HFF-Myc (cell line): ENCODE results near the gene TFAP2A.

ENCODE experiments used
- DNase-seq: peaks from one replicate; pipeline ENCODE4 v3.0.0-alpha.2; 2011; ENCODE audit warnings: low read depth; ENCODE audit errors: extremely low read depth
- H3K4me3 ChIP-seq: replicated peaks from 2 replicates; pipeline ENCODE4 v1.5.1; 2011; ENCODE audit warnings: low read depth, mild to moderate bottlenecking, control low read depth, low read length
- TF ChIP-seq, protein P1 (sequence below): IDR thresholded peaks from 2 replicates; pipeline ENCODE4 v1.5.1; 2012; ENCODE audit warnings: mild to moderate bottlenecking, low read depth, low read length, control low read depth; ENCODE audit errors: missing control alignments

The TFAP2A gene

DNA sequence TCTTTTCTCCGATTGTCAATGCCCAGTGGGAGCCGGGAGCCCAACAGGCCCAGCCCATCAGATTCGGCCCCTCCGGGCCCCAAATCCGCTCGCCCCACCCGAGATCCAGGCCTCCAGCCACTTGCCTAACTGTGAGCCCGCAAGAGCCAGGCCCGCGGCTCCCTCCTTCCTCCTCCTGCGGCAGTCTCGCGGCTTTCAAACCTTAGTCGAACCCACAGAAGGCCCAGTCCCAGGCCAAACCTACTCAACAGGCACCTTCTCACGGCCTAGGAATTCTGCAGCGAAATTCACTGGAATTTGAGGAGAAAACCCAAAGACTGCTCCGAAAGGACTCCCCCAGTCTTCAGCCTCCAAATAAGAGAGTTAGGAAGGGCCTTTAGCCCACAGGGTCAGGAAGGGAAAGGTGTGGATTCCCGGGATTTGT lies 2.8 kb upstream of the TFAP2A start:
- DNase-seq: no peak
- H3K4me3 ChIP-seq: no peak overlapping the region
- TF ChIP-seq, protein P1, sequence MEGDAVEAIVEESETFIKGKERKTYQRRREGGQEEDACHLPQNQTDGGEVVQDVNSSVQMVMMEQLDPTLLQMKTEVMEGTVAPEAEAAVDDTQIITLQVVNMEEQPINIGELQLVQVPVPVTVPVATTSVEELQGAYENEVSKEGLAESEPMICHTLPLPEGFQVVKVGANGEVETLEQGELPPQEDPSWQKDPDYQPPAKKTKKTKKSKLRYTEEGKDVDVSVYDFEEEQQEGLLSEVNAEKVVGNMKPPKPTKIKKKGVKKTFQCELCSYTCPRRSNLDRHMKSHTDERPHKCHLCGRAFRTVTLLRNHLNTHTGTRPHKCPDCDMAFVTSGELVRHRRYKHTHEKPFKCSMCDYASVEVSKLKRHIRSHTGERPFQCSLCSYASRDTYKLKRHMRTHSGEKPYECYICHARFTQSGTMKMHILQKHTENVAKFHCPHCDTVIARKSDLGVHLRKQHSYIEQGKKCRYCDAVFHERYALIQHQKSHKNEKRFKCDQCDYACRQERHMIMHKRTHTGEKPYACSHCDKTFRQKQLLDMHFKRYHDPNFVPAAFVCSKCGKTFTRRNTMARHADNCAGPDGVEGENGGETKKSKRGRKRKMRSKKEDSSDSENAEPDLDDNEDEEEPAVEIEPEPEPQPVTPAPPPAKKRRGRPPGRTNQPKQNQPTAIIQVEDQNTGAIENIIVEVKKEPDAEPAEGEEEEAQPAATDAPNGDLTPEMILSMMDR: no peak

DNA sequence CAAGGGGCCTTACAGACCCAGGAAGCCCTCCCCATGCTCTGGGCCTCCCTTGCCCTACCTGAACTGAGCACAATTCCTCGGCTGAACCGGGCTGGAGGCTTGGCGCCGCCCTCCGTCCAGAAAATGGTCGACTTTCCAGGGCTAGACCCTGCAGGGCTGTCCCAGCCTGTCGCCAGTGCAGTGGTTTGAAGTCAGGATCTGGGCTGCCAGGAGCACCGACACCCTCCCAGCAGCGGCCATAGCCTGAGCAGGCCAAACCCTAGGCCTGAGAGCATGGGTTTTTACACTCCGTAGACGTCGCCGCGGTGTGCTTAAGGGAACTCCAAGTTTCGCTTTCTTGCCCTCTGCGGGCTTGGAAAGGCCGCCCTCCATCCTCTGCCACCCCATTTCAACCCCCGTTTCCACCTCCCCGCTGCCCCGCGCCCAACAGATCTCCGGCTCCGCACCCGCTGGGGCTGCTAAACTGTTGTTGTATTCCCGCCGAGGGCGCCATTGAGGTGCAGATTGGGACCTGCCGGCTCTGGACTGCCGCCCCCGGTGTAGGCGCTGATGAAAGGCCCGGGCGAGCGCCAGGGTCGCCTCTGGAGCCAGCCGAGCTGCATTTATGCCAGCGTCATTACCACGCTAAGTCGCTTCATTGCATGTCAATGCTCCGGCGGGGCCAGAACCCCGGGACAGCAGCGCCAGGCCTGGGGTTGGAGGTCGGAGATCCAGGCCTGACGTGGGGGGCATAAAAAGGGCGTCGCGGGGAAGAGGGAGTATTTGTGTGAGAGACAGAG lies 2.2 kb upstream of the TFAP2A start:
- DNase-seq: no peak
- no peak overlapping the region for H3K4me3 ChIP-seq
- TF ChIP-seq, protein P1: no peak

DNA sequence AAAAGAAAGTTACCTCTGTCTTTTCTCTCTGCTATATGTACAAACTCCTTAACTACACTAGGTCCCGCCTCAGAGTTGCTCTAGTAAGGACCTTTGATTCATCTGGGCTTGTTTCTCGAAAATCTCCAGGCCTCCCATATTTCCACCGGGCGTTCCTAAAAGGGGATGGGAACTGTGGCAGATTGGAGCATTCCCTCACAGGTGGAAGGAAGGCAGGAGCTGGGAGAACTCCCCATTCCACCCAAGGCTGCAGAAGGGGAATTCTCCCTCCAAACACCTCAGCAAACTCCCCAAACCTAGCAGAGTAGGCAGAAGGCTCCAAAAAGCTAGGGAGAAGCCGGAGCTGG lies 1.6 kb upstream of the TFAP2A start:
- DNase-seq: no peak

DNA sequence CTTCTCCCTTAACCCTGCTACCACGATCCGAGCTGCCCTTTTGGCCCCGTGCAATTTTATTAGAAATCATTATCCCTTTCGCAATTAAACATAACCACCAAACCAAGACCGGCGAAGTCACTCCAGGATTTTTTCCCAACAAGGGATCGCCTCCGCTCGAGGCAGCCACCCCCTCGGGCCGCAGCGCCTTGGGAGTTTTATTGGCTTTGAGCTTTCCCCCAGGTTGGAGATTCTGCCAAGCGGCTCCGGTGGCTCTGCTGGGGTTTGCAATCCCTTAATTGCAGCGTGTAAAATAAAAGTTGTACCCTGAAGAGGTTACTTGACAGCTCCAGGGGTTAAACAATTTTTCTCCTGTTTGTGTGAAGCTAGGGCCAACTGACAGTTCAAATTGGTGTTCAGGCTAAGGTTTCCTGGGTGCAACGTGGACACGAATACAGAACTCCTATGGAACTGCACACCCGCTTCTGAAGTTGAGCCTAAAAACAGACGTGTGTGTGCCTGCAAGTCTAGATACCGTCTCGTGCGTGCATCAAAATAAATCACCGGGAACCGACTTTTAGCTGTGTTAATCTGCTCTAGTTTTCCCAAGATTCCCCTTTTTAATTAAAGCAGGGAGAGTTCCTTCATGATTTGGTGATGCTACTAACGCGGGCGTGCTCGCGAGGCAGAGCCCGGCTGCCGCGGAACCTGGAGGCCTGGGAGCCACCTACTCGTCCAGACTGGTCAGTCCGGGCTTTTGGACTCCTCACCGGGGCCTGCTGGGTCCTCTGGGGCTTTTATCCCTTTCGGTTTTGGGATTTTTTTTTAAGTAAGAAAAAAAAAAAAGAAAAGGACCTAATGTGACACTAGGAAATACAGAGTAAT lies 975 bp upstream of the TFAP2A start:
- peak overlapping the region; percentile 83 for H3K4me3 ChIP-seq
- no peak for DNase-seq

More for the DNA sequence above, 1.6 kb upstream of the TFAP2A start:
- TF ChIP-seq, protein P1: no peak
- no peak overlapping the region for H3K4me3 ChIP-seq

DNA sequence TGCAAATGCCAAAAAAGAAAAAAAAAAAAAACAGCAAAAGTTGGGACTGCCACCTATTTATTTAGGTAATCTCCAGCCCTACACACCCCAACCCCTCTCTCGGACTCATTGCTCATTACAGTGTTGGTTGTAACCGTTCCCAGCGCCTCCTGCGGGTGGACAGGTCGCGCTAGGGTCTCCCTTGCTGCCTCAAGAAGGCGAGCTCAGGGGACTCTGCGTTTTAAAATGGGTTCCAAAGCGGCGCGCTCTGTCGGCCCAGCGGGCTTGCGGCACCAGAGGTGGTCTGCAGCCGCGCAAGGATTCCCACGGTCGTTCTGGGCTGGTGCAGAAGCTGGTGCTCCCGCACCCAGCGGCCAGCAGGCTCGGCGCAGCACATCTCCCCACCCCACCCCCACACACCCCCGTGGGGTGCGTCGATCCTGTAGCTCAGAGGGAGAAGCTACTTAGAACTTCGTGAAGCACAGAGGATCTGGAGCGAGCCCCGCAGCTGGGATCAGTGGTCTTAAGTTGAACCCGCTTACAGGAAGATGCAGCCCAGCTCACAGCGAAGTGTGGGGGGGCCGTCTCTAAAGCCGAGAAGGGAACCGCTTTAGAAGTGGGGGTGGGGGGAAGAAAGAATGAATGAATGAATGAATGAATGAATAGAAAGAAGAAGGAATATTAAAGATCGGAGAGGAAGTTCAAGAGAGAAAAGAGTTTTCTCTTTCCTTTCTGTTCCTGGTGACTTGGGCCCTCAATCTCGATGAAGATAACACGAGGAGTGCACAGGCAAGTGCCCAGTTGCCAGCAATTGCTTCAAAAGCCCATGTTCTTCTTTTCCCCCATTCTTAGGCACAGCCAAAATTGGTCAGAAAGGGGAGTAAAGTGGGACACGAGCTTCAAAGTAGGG lies 780 bp downstream of the TFAP2A start:
- TF ChIP-seq, protein P1: peak; percentile 39
- H3K4me3 ChIP-seq: peak overlapping the region; percentile 83
- DNase-seq: no peak

More for the DNA sequence above, 975 bp upstream of the TFAP2A start:
- TF ChIP-seq, protein P1: no peak

DNA sequence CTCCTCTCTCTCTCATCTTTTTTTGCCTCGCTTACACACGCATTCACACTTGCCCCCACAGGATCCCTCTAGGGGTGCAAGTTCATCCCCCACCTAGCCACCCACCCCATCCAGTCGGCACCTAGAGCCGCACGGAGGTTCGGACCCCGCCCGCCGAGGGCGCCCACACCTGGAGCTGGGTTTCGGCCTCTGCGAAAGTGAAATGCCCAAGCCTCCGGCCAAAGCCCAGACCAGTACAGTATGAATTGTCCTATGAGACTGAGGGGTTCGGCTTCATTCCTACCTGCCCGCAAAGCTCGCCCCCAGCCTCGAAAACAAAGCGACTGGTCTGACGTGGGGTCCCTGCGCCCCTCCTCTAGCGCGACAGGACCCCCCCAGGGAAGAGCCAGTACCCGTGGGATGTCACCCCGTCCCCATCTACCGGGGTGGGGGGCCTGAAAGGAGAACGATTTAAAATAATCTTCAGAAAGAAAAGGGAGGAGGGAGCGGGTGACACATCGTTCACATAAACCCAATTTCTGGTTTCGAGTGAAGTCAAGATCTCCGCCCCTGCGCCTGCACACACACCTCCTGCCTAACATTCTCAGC lies 1.5 kb downstream of the TFAP2A start:
- H3K4me3 ChIP-seq: peak overlapping the region; percentile 83
- DNase-seq: no peak
- TF ChIP-seq, protein P1: no peak
